K562 (cell line): Measurements from ENCODE around the gene CD46. TPM values are rescaled to one million over a fixed set of nuclear protein-coding genes. Genes with fewer than 3 reads are reported as not detected.

Source experiments
- ASH1L ChIP-seq: fragments of 450-650 bp; IDR thresholded peaks from 2 replicates; pipeline ENCODE4 v1.6.1; 2018; ENCODE audit warnings: borderline replicate concordance, mild to moderate bottlenecking, low read depth; ENCODE audit not compliant: partially characterized antibody
- ATF1 ChIP-seq, 2 experiments: fragments of 450-650 bp in 1 of 2; IDR thresholded peaks; 2 replicates each; pipeline ENCODE4 v1.6.1; 2016; ENCODE audit warnings: missing compliant biosample characterization in 1 of 2, missing genetic modification characterization in 1 of 2
- BDP1 ChIP-seq: IDR thresholded peaks from 3 replicates; pipeline ENCODE4 v1.6.1; 2011; ENCODE audit not compliant: insufficient read length, insufficient read depth
- C11orf30 ChIP-seq: fragments of 450-650 bp; IDR thresholded peaks from 2 replicates; pipeline ENCODE4 v1.6.1; 2016; ENCODE audit warnings: low read depth, mild to moderate bottlenecking
- CREM ChIP-seq: IDR thresholded peaks from 2 replicates; pipeline ENCODE4 v1.6.1; 2014; ENCODE audit warnings: antibody characterized with exemption, low read depth
- DIDO1 ChIP-seq: fragments of 450-650 bp; IDR thresholded peaks from 2 replicates; pipeline ENCODE4 v1.6.1; 2016; ENCODE audit warnings: low read depth, missing biosample characterization, missing genetic modification characterization
- FOXA3 ChIP-seq, 2 experiments: fragments of 450-650 bp in 1 of 2; sonication (generic) in 1 of 2; formaldehyde crosslinking; IDR thresholded peaks in 1 of 2; conservative IDR thresholded peaks in 1 of 2; 2 replicates each; pipeline versions ENCODE4 v1.4.0 to v1.8.0; 2020 to 2022; ENCODE audit warnings: mild to moderate bottlenecking in 2 of 2, missing genetic modification reagents in 1 of 2
- FOXJ2 ChIP-seq: fragments of 200-800 bp; sonication (Bioruptor generic); IDR thresholded peaks from 2 replicates; pipeline ENCODE4 v1.6.1; 2016; ENCODE audit warnings: missing genetic modification characterization, missing compliant biosample characterization
- HDGF ChIP-seq: fragments of 450-650 bp; IDR thresholded peaks from 2 replicates; pipeline ENCODE4 v1.6.1; 2016
- JUND ChIP-seq, 2 experiments: IDR thresholded peaks; 2 replicates in 1 of 2; 3 replicates in 1 of 2; pipeline ENCODE4 v1.6.1; 2011; ENCODE audit warnings: borderline replicate concordance in 2 of 2, low read depth in 2 of 2, low read length in 2 of 2, improper control_type of control experiment in 1 of 2, missing biosample characterization in 1 of 2, missing genetic modification characterization in 1 of 2, missing genetic modification reagents in 1 of 2
- MAFK ChIP-seq: IDR thresholded peaks from 2 replicates; pipeline ENCODE4 v1.6.1; 2011; ENCODE audit warnings: low read length, improper control_type of control experiment
- MEF2D ChIP-seq: conservative IDR thresholded peaks from 2 replicates; pipeline ENCODE4 v1.6.1; 2016; ENCODE audit warnings: low read depth, missing genetic modification characterization, missing compliant biosample characterization
- NFE2 ChIP-seq: IDR thresholded peaks from 2 replicates; pipeline ENCODE4 v1.6.1; 2014; ENCODE audit warnings: antibody characterized with exemption, low read depth
- NR2C1 ChIP-seq, 2 experiments: fragments of 450-650 bp; IDR thresholded peaks; 2 replicates each; pipeline ENCODE4 v1.6.1; 2017; ENCODE audit warnings: mild to moderate bottlenecking in 2 of 2, antibody characterized with exemption in 1 of 2, inconsistent platforms in 1 of 2, missing compliant biosample characterization in 1 of 2, missing genetic modification characterization in 1 of 2
- PHF21A ChIP-seq: fragments of 450-650 bp; IDR thresholded peaks from 2 replicates; pipeline ENCODE4 v1.6.1; 2017; ENCODE audit warnings: low read depth, borderline replicate concordance
- RBM25 ChIP-seq: fragments of 200-400 bp; formaldehyde crosslinking; IDR thresholded peaks from 2 replicates; pipeline ENCODE4 v1.6.1; 2018; ENCODE audit warnings: low read length, low read depth, moderate library complexity; ENCODE audit not compliant: severe bottlenecking
- RCOR1 ChIP-seq, 2 experiments: IDR thresholded peaks; 2 replicates each; pipeline ENCODE4 v1.6.1; 2012; ENCODE audit warnings: low read depth in 2 of 2, low read length in 2 of 2, borderline replicate concordance in 1 of 2, improper control_type of control experiment in 1 of 2
- SP2 ChIP-seq: IDR thresholded peaks from 2 replicates; pipeline ENCODE4 v1.6.1; 2011; ENCODE audit warnings: mild to moderate bottlenecking, low read depth, low read length, moderate library complexity; ENCODE audit not compliant: poor library complexity, severe bottlenecking; ENCODE audit errors: extremely low read depth
- SRSF1 ChIP-seq: fragments of 200-400 bp; formaldehyde crosslinking; IDR thresholded peaks from 2 replicates; pipeline ENCODE4 v1.6.1; 2017; ENCODE audit warnings: mild to moderate bottlenecking, low read depth, low read length, moderate library complexity
- ZNF316 ChIP-seq: fragments of 450-650 bp; IDR thresholded peaks from 2 replicates; pipeline ENCODE4 v1.6.1; 2016
- ZNF766 ChIP-seq: fragments of 200-800 bp; sonication (Bioruptor generic); conservative IDR thresholded peaks from 2 replicates; pipeline ENCODE4 v1.6.1; 2016; ENCODE audit warnings: missing genetic modification characterization, missing compliant biosample characterization
- polyA plus RNA-seq, 8 experiments: library from polyadenylated mRNA; depleted of rRNA in 4 of 8; stranded (reverse) in 5 of 8; unstranded in 3 of 8; fragments of >200 nt; fragmentation: Nextera tagmentation in 2 of 8; fragmentation: Illumina TruSeq in 1 of 8; extraction: Ambion mirVana in 2 of 8; extraction: Trizol in 1 of 8; gene quantifications; 2 replicates each; pipeline versions ENCODE4 v1.2.1 to v1.2.3, GENCODE V29; 2011 to 2014; ENCODE audit warnings: inconsistent platforms in 1 of 8, missing spikeins in 1 of 8
- total RNA-seq, 7 experiments: library from RNA; depleted of rRNA in 6 of 7; stranded (reverse); fragments of >200 nt in 6 of 7; fragmentation: Illumina TruSeq in 2 of 7; extraction: Trizol in 2 of 7; gene quantifications; 2 replicates each; pipeline versions ENCODE4 v1.2.1 to v1.2.3, GENCODE V29; 2011 to 2021; ENCODE audit warnings: low replicate concordance in 1 of 7
- TF ChIP-seq, protein P1 (sequence below): fragments of 450-650 bp; IDR thresholded peaks from 2 replicates; pipeline ENCODE4 v1.6.1; 2018; ENCODE audit not compliant: partially characterized antibody
- TF ChIP-seq, protein P2 (sequence below): fragments of 450-650 bp; IDR thresholded peaks from 2 replicates; pipeline ENCODE4 v1.6.1; 2016

Gene CD46
- total and polyA plus RNA-seq, 9 of the 15 experiments (the other 6 are each of a cell fraction or from before 2014, with no cell fraction given): 87.9 to 374 (median 156) TPM

DNA sequence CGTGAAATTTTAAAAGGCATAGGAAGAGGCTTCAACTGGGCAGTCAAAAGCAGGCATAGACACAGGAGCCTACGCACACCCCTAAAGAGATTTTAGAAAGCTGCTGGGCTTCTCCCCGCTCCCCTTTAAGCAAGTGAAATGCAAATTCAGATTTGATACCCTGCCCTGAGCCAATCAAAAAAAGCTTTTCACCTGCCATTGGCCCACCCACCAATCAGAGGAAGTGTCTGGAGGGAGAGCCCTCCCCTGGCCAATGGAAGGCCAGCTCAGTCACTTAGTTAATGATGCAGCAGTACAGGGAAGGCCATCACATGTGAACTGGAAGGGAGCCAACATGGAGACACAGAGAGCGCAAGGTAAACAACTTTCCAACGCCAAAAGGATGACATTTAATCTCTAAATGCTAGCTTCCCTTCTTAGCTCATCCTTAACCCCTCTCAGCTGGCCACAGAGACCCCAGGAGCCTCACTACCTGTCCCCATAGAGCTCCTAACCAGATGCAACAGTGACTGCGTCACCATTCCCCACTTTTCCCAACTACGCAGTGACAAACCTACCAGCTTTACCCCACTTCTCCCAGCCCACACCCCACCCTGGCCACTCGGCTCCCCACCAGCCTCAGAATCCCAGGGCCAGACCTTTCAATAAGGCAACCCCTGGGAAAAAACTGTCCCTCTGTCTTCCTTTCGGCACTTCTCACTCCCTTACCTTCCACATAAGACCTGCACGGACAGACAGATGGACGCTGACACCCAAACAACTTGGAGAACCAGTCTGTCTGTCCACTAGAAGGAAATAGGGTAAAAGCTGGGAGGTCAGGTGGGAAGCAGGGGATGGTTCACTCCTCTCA, 71.0 kb downstream of the CD46 start (continued):
- TF ChIP-seq JUND (IDR thresholded peaks at IDR 0.05; ENCODE audit: borderline replicate concordance, low read depth, low read length): 0 out of 2 replicates have a peak, but pooled peaks have one; percentile 11
- TF ChIP-seq JUND (tag; IDR thresholded peaks at IDR 0.05; ENCODE audit: borderline replicate concordance, low read depth, low read length): no peak
- peak; percentile 89 for TF ChIP-seq RBM25
- TF ChIP-seq ZNF766 (CRISPR knock-in tag): no peak
- TF ChIP-seq, protein P1, sequence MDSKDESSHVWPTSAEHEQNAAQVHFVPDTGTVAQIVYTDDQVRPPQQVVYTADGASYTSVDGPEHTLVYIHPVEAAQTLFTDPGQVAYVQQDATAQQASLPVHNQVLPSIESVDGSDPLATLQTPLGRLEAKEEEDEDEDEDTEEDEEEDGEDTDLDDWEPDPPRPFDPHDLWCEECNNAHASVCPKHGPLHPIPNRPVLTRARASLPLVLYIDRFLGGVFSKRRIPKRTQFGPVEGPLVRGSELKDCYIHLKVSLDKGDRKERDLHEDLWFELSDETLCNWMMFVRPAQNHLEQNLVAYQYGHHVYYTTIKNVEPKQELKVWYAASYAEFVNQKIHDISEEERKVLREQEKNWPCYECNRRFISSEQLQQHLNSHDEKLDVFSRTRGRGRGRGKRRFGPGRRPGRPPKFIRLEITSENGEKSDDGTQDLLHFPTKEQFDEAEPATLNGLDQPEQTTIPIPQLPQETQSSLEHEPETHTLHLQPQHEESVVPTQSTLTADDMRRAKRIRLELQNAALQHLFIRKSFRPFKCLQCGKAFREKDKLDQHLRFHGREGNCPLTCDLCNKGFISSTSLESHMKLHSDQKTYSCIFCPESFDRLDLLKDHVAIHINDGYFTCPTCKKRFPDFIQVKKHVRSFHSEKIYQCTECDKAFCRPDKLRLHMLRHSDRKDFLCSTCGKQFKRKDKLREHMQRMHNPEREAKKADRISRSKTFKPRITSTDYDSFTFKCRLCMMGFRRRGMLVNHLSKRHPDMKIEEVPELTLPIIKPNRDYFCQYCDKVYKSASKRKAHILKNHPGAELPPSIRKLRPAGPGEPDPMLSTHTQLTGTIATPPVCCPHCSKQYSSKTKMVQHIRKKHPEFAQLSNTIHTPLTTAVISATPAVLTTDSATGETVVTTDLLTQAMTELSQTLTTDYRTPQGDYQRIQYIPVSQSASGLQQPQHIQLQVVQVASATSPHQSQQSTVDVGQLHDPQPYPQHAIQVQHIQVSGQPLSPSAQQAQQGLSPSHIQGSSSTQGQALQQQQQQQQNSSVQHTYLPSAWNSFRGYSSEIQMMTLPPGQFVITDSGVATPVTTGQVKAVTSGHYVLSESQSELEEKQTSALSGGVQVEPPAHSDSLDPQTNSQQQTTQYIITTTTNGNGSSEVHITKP: peak; percentile 86
- TF ChIP-seq NFE2: peak; percentile 51; the same call in 1 of the 2 replicates
- 0 out of 2 replicates have a peak, but pooled peaks have one; percentile 15 for TF ChIP-seq MEF2D (tag)
- TF ChIP-seq, protein P2, sequence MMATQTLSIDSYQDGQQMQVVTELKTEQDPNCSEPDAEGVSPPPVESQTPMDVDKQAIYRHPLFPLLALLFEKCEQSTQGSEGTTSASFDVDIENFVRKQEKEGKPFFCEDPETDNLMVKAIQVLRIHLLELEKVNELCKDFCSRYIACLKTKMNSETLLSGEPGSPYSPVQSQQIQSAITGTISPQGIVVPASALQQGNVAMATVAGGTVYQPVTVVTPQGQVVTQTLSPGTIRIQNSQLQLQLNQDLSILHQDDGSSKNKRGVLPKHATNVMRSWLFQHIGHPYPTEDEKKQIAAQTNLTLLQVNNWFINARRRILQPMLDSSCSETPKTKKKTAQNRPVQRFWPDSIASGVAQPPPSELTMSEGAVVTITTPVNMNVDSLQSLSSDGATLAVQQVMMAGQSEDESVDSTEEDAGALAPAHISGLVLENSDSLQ: peak; percentile 97
- peak in 1 of 2 experiments; percentile 60; a peak in 2 of 4 replicates for TF ChIP-seq FOXA3 (CRISPR knock-in tag; conservative IDR thresholded peaks at IDR 0.05 in 1 of 2, IDR thresholded peaks at IDR 0.05 in 1 of 2)
- TF ChIP-seq ASH1L: peak; percentile 93
- TF ChIP-seq RCOR1 (IDR thresholded peaks at IDR 0.05; ENCODE audit: borderline replicate concordance in 1 of 2, low read depth in 2 of 2, low read length in 2 of 2): peak in 1 of 2 experiments; percentile 26; a peak in 1 of 4 replicates
- peak; percentile 34; the same call in 1 of the 2 replicates for TF ChIP-seq CREM
- TF ChIP-seq DIDO1 (tag): no peak
- 0 out of 2 replicates have a peak, but pooled peaks have one; percentile 39 for TF ChIP-seq ZNF316
- no peak for TF ChIP-seq BDP1
- TF ChIP-seq PHF21A: peak; percentile 37; the same call in 1 of the 2 replicates
- TF ChIP-seq MAFK: peak; percentile 51
- TF ChIP-seq SRSF1: no peak
- TF ChIP-seq ATF1 (CRISPR knock-in tag; IDR thresholded peaks at IDR 0.05): no peak
- TF ChIP-seq ATF1 (tag; IDR thresholded peaks at IDR 0.05): peak; percentile 53
- no peak for TF ChIP-seq FOXJ2 (tag)
- no peak for TF ChIP-seq NR2C1 (IDR thresholded peaks at IDR 0.05)
- TF ChIP-seq NR2C1 (tag; IDR thresholded peaks at IDR 0.05): 0 out of 2 replicates have a peak, but pooled peaks have one; percentile 17
- 0 out of 2 replicates have a peak, but pooled peaks have one; percentile 37 for TF ChIP-seq HDGF
- TF ChIP-seq SP2: peak; percentile 40
- peak; percentile 68 for TF ChIP-seq C11orf30
